HG03457 (cell line): ENCODE measurements around the gene ENAH.
"Not testable (repeated sequence)": the region's sequence is repeated elsewhere in the genome, so short reads cannot be mapped to it uniquely, and the experiment has no call there.

Experiments
- ATAC-seq: cut with Tn5 transposase; IDR thresholded peaks from one replicate; pipeline ENCODE4 v1.9.1; 2021; ENCODE audit warnings: moderate number of reproducible peaks; ENCODE audit not compliant: unreplicated experiment

ENAH gene

GRCh38 chr1:225652729-225653462 is at the start of gene ENAH:
Gene ENAH (minus strand): TSS chr1:225653123. CDS start chr1:225652690, 433 bp downstream.
- ATAC-seq = no peak

DNA sequence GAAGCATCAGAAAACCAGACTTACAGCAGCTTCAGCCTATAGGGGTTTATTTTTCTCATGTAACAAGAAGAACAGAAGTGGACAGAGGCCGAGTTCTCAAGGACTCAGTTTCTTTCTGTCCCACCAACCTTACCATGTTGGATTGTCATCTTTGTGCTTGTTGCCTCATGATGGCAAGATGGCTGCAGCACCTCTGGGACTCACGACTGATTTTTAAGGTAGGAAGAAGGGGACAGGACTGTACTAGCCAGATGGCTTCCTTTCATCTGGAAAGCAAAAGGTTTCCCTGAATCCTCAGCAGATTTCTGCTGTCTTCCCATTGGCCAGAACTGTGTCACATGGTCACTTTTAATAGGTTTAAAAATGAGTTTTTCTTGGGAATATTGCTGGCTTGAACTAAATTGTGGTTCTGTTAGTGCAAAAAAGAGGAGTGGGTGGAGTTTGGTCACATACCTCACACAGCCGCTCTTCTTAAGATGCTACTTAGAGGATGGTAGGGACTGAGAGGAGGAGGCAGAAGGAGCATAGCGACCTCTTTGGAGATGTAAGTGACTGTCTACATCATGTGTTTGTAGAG is 48.1 kb upstream of the ENAH start:
- no peak for ATAC-seq

DNA sequence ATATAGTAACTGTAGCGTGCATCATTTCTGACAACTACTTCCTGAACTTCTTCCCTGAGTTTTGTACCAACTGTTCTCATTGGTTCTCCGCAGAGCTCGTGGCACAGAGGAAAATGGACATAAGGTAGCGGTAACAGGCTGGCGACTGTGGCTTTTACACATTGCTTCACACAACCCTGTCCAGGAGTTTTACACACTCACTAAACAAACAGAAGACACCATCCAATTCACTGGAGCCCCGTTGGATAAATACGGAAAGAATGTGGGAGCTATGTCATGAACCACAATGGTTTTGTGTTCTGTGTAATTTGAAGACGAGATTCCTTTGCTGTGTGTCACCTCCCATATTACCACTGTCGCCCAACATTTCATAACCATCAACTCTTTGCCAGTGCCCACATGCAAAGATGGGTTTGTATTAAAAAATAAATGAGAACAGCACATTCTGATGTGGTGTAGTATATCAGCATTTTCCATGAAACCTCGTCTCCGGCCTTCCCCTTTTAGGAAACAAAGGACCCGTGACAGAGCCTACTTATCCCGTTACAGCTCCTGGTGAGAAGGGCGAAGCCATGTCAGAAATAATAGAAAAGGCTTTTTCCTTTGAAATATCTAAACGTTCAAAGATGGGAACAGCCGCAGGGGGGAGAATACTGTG is 47.4 kb upstream of the ENAH start:
- no peak for ATAC-seq

GRCh38 chr1:225699336-225699735 is 46.4 kb upstream of the ENAH start:
- ATAC-seq = no peak

- ATAC-seq = not testable (repeated sequence)
Measured at GRCh38 chr1:225698194-225698593, 45.3 kb upstream of the ENAH start.

- no peak for ATAC-seq
Measured at GRCh38 chr1:225697428-225697827, 44.5 kb upstream of the ENAH start.

DNA sequence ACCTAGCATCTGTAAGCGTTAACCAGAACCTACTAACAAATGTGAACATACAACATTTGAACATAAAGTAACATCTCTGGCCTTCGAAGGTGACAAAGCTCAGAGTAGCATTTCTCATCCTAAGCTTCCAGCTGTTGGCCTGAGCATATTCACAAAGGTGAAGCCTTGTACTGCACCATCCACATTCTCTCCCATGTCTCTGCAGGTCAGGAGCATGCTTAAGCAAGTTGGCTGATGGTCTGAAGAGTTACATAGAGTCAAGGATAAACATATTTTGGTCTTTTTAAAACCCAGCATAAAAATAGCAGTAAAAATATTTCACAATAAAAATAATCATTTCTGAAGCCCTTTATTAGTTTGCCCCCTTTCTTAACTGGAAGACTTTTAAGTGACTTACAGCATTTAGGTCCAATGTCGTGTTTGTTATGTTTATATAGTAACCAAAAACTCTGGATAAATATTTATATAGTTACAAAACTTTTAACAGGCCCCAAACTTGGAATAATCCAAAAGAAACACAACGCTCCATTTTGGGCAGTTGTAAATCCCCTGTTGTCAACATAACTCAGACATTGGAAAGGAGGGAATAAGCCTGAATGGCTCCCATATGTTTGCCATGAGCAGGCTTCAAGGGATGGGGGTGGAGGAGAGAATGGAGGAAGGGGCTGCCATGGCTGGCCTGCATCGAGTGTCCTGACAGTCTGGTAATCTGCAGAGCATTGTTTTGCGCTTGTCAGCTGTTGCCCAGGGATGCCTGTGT is 42.8 kb upstream of the ENAH start:
- ATAC-seq = no peak

DNA sequence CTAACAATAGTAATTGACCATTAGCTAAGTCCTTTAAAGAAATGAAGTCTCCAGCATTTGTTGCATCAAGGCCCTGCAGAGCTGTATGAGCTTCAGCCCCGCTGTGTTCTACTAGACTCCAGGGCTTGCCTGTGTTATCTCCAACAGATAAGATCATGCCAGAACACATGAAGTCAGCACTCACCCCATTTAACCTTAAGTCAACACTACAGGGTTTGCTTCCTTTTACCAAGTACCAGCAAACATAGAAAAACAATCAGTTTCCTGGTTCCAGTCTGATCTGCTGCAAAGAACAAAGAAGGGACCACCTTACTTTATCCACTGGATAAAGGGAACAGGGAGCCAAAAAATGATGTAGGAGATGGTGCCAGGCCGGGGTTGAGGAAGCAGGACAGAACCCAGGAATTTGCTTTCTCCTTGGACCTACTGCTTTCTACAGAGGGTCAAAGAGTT is 41.3 kb upstream of the ENAH start:
- no peak for ATAC-seq

DNA sequence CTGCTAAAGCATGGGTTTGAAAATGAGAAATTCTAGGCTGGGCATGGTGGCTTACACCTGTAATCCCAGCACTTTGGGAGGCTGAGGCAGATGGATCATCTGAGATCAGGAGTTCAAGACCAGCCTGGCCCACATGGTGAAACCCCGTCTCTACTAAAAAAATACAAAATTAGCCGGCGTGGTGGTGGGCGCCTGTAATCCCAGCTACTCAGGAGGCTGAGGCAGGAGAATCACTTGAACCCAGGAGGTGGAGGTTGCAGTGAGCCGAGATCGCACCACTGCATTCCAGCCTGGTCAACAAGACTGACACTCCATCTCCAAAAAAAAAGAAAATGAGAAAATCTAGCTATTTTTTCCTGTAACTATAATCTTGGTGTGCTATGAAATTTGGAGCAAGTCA is 40.8 kb upstream of the ENAH start:
- not testable (repeated sequence) for ATAC-seq

- ATAC-seq = no peak
Measured at GRCh38 chr1:225693085-225693696, 40.3 kb upstream of the ENAH start.

DNA sequence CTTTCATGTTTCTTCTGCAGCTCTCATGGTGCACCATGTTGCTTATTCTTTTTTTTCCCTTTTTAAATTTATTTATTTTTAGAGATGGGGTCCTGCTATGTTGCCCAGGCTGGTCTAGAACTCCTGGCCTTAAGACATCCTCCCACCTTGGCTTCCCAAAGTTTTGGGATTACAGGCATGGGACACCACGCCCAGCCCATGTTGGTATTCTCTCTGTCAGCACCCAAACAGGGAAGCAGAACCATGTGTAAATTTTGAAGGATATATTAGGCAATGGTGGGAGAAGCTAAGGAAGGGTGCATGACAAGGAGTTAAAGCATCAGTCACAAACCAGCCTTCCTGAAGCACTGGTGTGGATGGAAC is 39.6 kb upstream of the ENAH start:
- ATAC-seq = no peak

DNA sequence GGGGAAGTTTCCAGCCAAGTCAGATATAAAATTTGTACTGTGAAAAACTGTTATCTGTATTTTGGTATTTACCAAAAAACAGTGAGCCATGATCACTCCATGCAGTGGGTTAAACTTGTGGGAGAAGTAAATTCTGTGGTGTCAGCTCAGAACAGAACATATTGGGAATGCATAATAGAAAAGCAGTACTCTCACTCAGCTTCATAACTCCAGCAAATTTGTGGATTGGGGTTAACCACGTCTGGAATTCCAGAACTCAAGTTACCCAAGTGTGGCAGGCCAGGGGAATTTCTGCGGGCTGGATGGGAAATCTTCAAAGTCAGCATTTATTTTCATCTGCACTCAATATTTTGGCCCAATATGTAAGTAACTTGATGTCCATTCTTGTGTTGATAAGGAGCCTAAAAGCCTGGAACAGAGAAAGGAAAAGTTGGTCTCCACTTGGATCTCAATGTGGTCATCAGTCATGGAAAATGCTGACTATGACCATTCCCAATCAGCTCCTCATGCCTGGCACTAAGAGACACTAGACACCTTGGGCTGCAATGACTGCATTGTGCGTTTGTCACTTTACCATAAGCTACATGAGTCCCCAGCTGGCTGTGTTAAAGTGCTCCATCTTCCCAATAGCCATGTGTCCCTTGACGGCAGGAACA is 39.1 kb upstream of the ENAH start:
- ATAC-seq = no peak

DNA sequence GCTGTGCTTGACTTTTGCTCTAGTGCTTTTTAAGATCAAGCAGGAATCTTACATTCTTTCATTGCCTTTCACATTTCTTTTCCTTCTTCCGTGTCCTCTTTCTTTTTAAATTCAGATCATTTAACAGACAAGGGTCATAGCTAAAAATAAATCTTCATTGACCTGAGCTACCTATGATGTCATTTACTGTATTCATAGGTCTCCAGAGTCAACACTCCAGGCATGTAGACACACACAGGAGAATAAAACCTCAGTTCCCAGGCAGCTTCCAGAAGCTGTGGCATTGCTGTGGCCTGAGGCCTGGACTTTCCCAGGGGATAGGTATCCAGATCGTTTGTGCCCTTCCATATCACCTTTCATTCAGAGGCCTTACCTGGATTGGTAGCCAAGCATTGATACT is 38.5 kb upstream of the ENAH start:
- ATAC-seq = no peak

GRCh38 chr1:225689882-225690459 is 37.0 kb upstream of the ENAH start:
- no peak for ATAC-seq

DNA sequence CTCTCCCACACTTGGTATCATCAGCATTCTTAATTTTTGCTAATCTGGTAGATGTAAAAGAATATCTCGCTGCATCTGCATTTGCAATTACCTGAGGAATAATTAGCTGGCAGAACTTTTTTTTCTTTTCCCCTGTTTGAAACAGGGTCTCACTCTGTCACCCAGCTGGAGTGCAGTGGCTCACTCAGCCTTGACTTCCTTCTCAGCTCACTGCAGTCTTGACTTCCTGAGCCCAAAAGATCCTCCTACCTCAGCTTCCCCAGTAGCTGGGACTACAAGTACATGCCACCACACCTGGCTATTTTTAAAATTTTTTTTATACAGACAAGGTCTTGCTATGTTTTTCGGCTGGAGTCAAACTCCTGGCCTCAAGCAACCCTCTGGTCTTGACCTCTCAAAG is 35.4 kb upstream of the ENAH start:
- ATAC-seq = no peak

DNA sequence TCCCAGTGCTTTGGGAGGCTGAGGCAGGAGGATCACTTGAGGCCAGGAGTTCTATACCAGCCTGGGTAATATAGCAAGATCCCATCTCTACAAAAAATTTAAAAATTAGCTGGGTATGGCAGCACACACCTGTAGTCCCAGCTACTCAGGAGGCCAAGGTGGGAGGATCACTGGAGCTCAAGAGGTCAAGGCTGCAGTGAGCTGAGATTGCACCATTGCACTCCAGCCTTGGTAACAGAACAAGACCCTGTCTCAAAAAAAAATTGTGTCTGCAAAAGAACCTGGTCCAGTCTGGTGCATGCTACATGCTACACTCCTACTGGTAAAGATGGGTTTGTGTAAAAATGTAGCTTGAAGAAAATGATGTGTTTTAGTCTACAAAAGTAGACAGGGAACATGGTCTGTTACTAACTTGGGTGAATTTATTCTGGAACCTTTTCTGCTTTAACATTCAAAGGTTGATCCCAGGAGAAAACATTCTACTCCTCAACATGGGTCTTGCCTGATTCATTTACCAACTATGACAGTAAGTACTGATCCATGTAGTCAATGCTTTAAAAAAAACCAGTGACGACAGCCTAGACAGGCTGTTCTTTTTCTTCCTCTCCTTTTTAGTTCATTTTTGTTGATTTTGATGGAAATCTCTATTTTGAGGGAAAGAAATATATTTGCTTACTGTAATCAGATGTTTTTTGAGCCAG is 32.7 kb upstream of the ENAH start:
- ATAC-seq = no peak

- ATAC-seq = no peak
Measured at GRCh38 chr1:225684741-225685140, 31.8 kb upstream of the ENAH start.

DNA sequence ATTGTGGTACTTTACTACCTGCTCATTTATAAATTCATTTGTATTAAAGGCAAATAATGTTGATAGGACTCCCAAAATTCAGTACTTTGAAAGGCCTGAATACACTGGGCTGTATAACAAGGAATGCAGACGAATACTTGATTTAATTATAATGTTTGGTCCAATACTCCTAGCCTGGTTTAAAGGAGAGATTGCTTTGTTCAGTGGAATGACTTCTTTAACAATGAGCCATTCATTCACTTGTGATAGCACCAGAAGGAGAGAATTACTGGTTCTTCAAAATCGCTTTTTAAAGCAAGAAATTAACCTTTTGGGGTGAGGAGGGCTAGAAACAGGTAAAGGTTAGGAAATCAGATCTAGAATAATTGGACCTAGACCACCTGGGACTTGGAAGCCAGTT is 28.3 kb upstream of the ENAH start:
- no peak for ATAC-seq

GRCh38 chr1:225678545-225678944 is 25.6 kb upstream of the ENAH start:
- ATAC-seq = no peak
